HUES64 (cell line): ENCODE measurements around the gene RALGAPA2.
A peak's percentile ranks its signal among the peaks of the same experiment; 100 is the strongest.

Experiments used
- H3K27ac ChIP-seq: 2 replicates; pipeline ENCODE4 v1.7.0; 2013; ENCODE audit warnings: low read depth, low read length, inconsistent platforms
- H3K27me3 ChIP-seq: 2 replicates; pipeline ENCODE4 v1.6.1; 2013; ENCODE audit warnings: mild to moderate bottlenecking, low read length; ENCODE audit not compliant: insufficient read depth
- H3K36me3 ChIP-seq: 2 replicates; pipeline ENCODE4 v1.6.1; 2013; ENCODE audit warnings: mild to moderate bottlenecking, low read length; ENCODE audit not compliant: insufficient read depth
- H3K4me1 ChIP-seq: 2 replicates; pipeline ENCODE4 v1.6.1; 2013; ENCODE audit warnings: mild to moderate bottlenecking, low read length, moderate library complexity; ENCODE audit not compliant: insufficient read depth
- H3K4me3 ChIP-seq: 2 replicates; pipeline ENCODE4 v1.5.1; 2013; ENCODE audit warnings: mild to moderate bottlenecking, low read length, moderate library complexity
- H3K9ac ChIP-seq: 2 replicates; pipeline ENCODE4 v1.6.1; 2013; ENCODE audit warnings: mild to moderate bottlenecking, low read depth, low read length
- H3K9me3 ChIP-seq: 2 replicates; pipeline ENCODE4 v1.6.1; 2013; ENCODE audit warnings: low read depth, low read length; ENCODE audit not compliant: insufficient read depth
- WGBS: fragments of 150-250, 120-280 bp; methylation state at CpG from one replicate; pipeline ENCODE4 v1.1.7; 2013; ENCODE audit warnings: missing lambda C conversion rate; 5-methylcytosine and 5-hydroxymethylcytosine counted together

RALGAPA2 gene

DNA sequence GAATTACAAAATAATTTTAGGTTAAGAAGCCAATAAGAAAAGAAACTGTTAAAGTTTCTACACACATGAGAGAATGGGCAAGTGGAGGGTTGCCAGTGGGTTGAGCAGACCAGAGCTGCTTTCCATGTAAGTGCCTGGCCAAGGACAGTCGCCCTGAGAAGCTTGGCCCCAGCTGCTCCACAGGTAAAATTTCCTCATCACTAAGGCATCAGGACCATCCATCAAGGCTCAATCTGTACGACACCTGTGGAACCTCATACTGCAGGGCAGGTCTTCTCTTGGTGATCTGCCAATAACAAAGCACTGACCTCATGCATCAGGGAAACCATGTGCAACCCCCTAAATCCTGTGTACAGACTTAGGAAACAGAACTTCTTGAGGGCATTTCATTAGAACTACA is 229.1 kb downstream of the RALGAPA2 start:
- no peak overlapping the region for H3K4me3 ChIP-seq
- no peaks in the 10 kb centered on the region for H3K9me3 ChIP-seq
- H3K27ac ChIP-seq, result no peak overlapping the region
- WGBS, result 93% methylated on average over 2 of the region's 2 CpGs
- H3K36me3 ChIP-seq, result no peaks in the 10 kb centered on the region; the same call in 1 of the 2 replicates
- 0 out of 2 replicates have a peak, but pooled peaks cover under 1% of the 10 kb centered on the region for H3K4me1 ChIP-seq
- H3K9ac ChIP-seq, result no peak overlapping the region
- no peaks in the 10 kb centered on the region for H3K27me3 ChIP-seq

GRCh38 chr20:20482453-20482852 is 230.0 kb downstream of the RALGAPA2 start:
- WGBS, result 92% methylated on average over 4 of the region's 4 CpGs
- no peaks in the 10 kb centered on the region for H3K36me3 ChIP-seq
- no peaks in the 10 kb centered on the region for H3K27me3 ChIP-seq
- peaks cover 9% of the 10 kb centered on the region for H3K4me1 ChIP-seq
- no peak overlapping the region for H3K27ac ChIP-seq
- H3K9me3 ChIP-seq, result no peaks in the 10 kb centered on the region
- H3K4me3 ChIP-seq, result no peak overlapping the region
- no peak overlapping the region for H3K9ac ChIP-seq

GRCh38 chr20:20480689-20481088 is 231.8 kb downstream of the RALGAPA2 start:
- H3K27ac ChIP-seq, result no peak overlapping the region
- H3K27me3 ChIP-seq, result no peaks in the 10 kb centered on the region
- H3K9ac ChIP-seq, result no peak overlapping the region
- H3K9me3 ChIP-seq, result no peaks in the 10 kb centered on the region
- 93% methylated on average over 2 of the region's 2 CpGs for WGBS
- H3K4me1 ChIP-seq, result peaks cover 15% of the 10 kb centered on the region
- no peaks in the 10 kb centered on the region for H3K36me3 ChIP-seq
- H3K4me3 ChIP-seq, result no peak overlapping the region

DNA sequence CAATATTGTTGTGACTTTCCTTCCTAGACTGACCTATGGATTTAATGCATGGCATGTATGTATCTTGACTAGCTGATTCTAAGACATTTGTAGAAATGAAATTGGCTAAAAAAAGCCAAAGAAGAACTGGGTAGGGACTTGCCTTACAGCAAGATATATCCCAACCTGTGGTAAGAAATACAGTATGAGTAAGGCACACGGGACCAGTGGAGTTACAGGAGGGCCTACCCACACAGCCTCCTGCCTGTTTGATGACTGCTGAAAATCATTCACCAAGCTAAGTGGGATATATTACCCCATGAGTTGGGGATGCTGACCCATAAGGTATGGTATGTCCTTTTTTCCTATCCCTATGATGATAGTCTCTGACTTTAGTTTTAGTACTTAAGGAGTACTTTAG is 232.3 kb downstream of the RALGAPA2 start:
- Histone ChIP-seq H3K9me3 (no peaks in the 10 kb centered on the region), H3K27ac (no peak overlapping the region), H3K4me1 (peaks cover 15% of the 10 kb centered on the region), H3K36me3 (no peaks in the 10 kb centered on the region), H3K9ac (no peak overlapping the region), H3K27me3 (no peaks in the 10 kb centered on the region), H3K4me3 (no peak overlapping the region)
- WGBS, result 100% methylated on average over 1 of the region's 1 CpG

DNA sequence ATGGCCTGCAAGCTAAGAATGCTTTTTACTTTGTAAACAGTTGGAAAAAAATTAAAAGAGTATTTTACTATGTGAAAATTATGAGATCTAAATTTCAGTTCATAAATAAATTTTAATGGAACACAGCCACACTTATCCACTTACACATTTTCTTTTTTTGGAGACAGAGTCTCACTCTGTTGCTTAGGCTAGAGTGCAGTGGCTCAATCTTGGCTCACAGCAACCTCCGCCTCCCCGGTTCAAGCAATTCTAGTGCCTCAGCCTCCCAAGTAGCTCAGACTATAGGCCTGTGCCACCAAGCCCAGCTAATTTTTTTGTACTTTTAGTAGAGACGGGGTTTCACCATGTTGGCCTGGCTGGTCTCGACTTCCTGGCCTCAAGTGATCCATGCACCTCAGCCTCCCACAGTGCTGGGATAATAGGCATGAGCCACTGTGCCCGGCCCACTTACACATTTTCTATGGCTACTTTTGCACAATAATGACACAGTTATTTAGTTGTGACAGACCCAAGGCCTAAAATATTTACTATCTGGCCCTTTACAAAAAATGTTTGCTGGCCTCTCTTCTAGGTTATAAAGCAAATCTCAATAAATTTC is 234.9 kb downstream of the RALGAPA2 start:
- Histone ChIP-seq H3K27ac (peak overlapping the region; percentile 38; the same call in 1 of the 2 replicates), H3K9ac (no peak overlapping the region), H3K36me3 (no peaks in the 10 kb centered on the region), H3K9me3 (no peaks in the 10 kb centered on the region), H3K4me3 (no peak overlapping the region), H3K27me3 (no peaks in the 10 kb centered on the region), H3K4me1 (peaks cover 15% of the 10 kb centered on the region)
- 48% methylated on average over 5 of the region's 5 CpGs for WGBS

DNA sequence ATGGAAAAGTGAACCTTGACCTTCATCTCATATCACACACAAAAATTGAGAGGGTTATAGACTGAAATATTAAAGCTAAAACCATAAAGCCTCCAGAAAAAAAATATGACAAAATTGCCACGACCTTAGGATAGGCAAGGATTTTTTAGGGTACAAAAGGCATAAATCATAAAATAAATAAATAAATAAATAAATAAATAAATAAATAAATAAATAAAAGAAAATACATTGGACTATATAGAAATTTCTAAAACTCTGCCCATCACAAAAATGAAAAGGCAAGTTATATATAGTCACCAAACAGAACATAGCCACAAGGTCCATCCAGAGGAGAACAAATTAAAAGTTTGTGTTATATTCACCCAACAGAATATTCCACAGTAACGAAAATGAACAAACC is 235.9 kb downstream of the RALGAPA2 start:
- WGBS, result 91% methylated on average over 1 of the region's 2 CpGs
- Histone ChIP-seq H3K9me3 (no peaks in the 10 kb centered on the region), H3K4me1 (peaks cover 15% of the 10 kb centered on the region), H3K9ac (no peak overlapping the region), H3K4me3 (no peak overlapping the region), H3K36me3 (no peaks in the 10 kb centered on the region), H3K27me3 (no peaks in the 10 kb centered on the region), H3K27ac (no peak overlapping the region)

- no peaks in the 10 kb centered on the region for H3K9me3 ChIP-seq
- H3K27me3 ChIP-seq, result no peaks in the 10 kb centered on the region
- H3K36me3 ChIP-seq, result no peaks in the 10 kb centered on the region
- H3K4me1 ChIP-seq, result peaks cover 15% of the 10 kb centered on the region
- H3K4me3 ChIP-seq, result no peak overlapping the region
- H3K9ac ChIP-seq, result no peak overlapping the region
- no peak overlapping the region for H3K27ac ChIP-seq
Measured at GRCh38 chr20:20473657-20474056, 238.8 kb downstream of the RALGAPA2 start.

DNA sequence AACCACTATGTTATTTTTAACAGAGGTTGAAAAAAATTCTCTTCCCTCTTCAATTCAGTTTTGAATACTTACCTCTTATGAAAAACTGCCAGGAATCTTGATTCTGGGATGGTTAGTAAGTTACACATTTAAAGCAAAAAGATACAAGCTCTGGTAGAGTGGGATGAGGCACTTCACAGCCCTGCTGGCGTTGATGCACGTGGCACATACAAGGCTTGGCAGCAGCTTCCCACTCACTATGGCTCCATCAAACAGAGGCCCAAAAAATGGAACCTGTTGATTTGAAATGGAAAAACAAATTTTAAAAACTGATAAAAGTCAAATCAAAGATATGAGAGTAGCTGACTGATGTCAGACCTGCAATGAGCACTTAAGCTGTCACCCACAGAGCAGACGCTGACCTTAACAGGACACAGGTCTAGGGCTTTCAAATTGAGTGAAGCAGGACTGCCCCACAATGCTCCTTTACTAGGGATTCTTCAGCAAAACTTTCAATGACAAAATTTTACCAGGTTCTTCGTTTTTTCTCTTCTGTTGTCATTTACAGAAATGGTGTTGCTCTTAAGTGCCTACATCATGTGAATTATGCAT is 239.7 kb downstream of the RALGAPA2 start:
- H3K9ac ChIP-seq, result no peak overlapping the region
- no peaks in the 10 kb centered on the region for H3K27me3 ChIP-seq
- H3K4me1 ChIP-seq, result peaks cover 10% of the 10 kb centered on the region
- H3K9me3 ChIP-seq, result no peaks in the 10 kb centered on the region
- no peak overlapping the region for H3K4me3 ChIP-seq
- no peak overlapping the region for H3K27ac ChIP-seq
- WGBS, result 95% methylated on average over 4 of the region's 4 CpGs
- H3K36me3 ChIP-seq, result no peaks in the 10 kb centered on the region

- H3K27ac ChIP-seq, result no peak overlapping the region
- no peak overlapping the region for H3K9ac ChIP-seq
- no peaks in the 10 kb centered on the region for H3K9me3 ChIP-seq
- no peaks in the 10 kb centered on the region for H3K36me3 ChIP-seq
- no peaks in the 10 kb centered on the region for H3K27me3 ChIP-seq
- 92% methylated on average over 4 of the region's 4 CpGs for whole genome bisulfite sequencing
- H3K4me3 ChIP-seq, result no peak overlapping the region
- H3K4me1 ChIP-seq, result peaks cover 42% of the 10 kb centered on the region
Measured at GRCh38 chr20:20466341-20466879, 246.0 kb downstream of the RALGAPA2 start.

DNA sequence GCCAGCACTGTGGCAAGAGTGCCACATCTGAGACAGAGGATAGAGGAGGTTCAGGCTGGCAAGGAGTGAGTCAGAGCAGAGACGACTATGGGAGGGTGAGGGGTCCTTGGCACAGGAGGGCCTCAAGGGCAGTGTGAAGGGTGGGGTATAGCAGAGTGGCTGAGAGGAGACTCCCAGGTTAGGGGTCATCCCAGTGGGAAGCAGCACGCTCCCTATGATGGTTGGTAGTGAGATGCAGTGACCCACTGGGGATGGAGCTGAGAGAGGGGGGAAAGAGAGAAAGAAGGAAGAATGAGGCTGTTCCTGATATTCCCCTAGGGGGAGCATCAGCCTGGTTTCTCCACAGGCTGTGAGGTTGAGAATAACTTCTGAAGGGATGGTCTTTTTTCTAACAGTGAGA is 247.2 kb downstream of the RALGAPA2 start:
- 65% methylated on average over 2 of the region's 2 CpGs for WGBS
- peaks cover 53% of the 10 kb centered on the region for H3K4me1 ChIP-seq
- H3K27ac ChIP-seq, result no peak overlapping the region

GRCh38 chr20:20463933-20464374 is 248.5 kb downstream of the RALGAPA2 start:
- H3K27me3 ChIP-seq, result no peaks in the 10 kb centered on the region
- H3K36me3 ChIP-seq, result no peaks in the 10 kb centered on the region
- H3K4me1 ChIP-seq, result peaks cover 53% of the 10 kb centered on the region
- H3K9ac ChIP-seq, result peak overlapping the region; percentile 35; the same call in 1 of the 2 replicates
- under 1% methylated on average over 9 of the region's 9 CpGs for WGBS
- peak overlapping the region; percentile 81 for H3K27ac ChIP-seq
- H3K4me3 ChIP-seq, result peak overlapping the region; percentile 26; the same call in 1 of the 2 replicates
- no peaks in the 10 kb centered on the region for H3K9me3 ChIP-seq

More for the DNA sequence above, 247.2 kb downstream of the RALGAPA2 start:
- Histone ChIP-seq H3K9ac (no peak overlapping the region), H3K27me3 (no peaks in the 10 kb centered on the region), H3K4me3 (no peak overlapping the region), H3K36me3 (no peaks in the 10 kb centered on the region), H3K9me3 (no peaks in the 10 kb centered on the region)
